Measurements from ENCODE around the gene HSH2D.

The HSH2D gene

GRCh38 chr19:16197622-16198369 is 54.3 kb downstream of the HSH2D start, which contains the start of gene AP1M1:
Gene AP1M1, plus strand, starts transcription at chr19:16197911. Its CDS starts 116 bp downstream, at chr19:16198027.
- DNase-seq (ENCODE audit: low spot score): peak; percentile 98

- DNase-seq (ENCODE audit: low spot score): no peak
Observed at GRCh38 chr19:16198370-16198651, 54.8 kb downstream of the HSH2D start.

GRCh38 chr19:16199275-16199932 is 55.9 kb downstream of the HSH2D start:
- DNase-seq (ENCODE audit: low spot score): no peak

GRCh38 chr19:16200038-16201010 is 56.8 kb downstream of the HSH2D start:
- DNase-seq (ENCODE audit: low spot score): no peak

GRCh38 chr19:16201011-16201391 is 57.5 kb downstream of the HSH2D start:
- no peak for DNase-seq (ENCODE audit: low spot score)

GRCh38 chr19:16202320-16203255 is 59.1 kb downstream of the HSH2D start:
- DNase-seq (ENCODE audit: low spot score): no peak

- DNase-seq (ENCODE audit: low spot score): no peak
Observed at GRCh38 chr19:16203256-16204004, 59.9 kb downstream of the HSH2D start.

- no peak for DNase-seq (ENCODE audit: low spot score)
Observed at GRCh38 chr19:16204005-16204294, 60.5 kb downstream of the HSH2D start.

- no peak for DNase-seq (ENCODE audit: low spot score)
Observed at GRCh38 chr19:16205205-16206045, 61.9 kb downstream of the HSH2D start.

- DNase-seq (ENCODE audit: low spot score): no peak
Observed at GRCh38 chr19:16206046-16206605, 62.6 kb downstream of the HSH2D start.

GRCh38 chr19:16206637-16207036 is 63.2 kb downstream of the HSH2D start:
- DNase-seq (ENCODE audit: low spot score): no peak

GRCh38 chr19:16207063-16207462 is 63.6 kb downstream of the HSH2D start:
- no peak for DNase-seq (ENCODE audit: low spot score)

- no peak for DNase-seq (ENCODE audit: low spot score)
Observed at GRCh38 chr19:16207490-16208025, 64.1 kb downstream of the HSH2D start.

All from RKO (cell line).